Osteocyte (in vitro differentiated cells): ENCODE data around the gene FAH. TPM values are rescaled to one million over a fixed set of nuclear protein-coding genes. Genes with fewer than 3 reads are reported as not detected.
"Not testable (repeated sequence)": the region's sequence is repeated elsewhere in the genome, so short reads cannot be mapped to it uniquely, and the experiment has no call there.

Experiments used
- DNase-seq: peaks from one replicate; pipeline ENCODE4 v3.0.0; 2021; ENCODE audit warnings: mixed read lengths; ENCODE audit not compliant: unreplicated experiment; ENCODE audit errors: extremely low spot score
- H3K27ac Mint-ChIP-seq: one replicate; pipeline ENCODE4 v1.8.0; 2021; ENCODE audit warnings: mild to moderate bottlenecking, mixed read lengths; ENCODE audit not compliant: unreplicated experiment
- H3K27me3 Mint-ChIP-seq: one replicate; pipeline ENCODE4 v1.8.0; 2021; ENCODE audit warnings: mixed read lengths; ENCODE audit not compliant: unreplicated experiment
- H3K36me3 Mint-ChIP-seq: one replicate; pipeline ENCODE4 v1.8.0; 2021; ENCODE audit warnings: mixed read lengths; ENCODE audit not compliant: unreplicated experiment
- H3K4me1 Mint-ChIP-seq: one replicate; pipeline ENCODE4 v1.8.0; 2021; ENCODE audit warnings: mixed read lengths; ENCODE audit not compliant: unreplicated experiment
- H3K4me3 Mint-ChIP-seq: one replicate; pipeline ENCODE4 v1.8.0; 2021; ENCODE audit warnings: mild to moderate bottlenecking, moderate library complexity, mixed read lengths; ENCODE audit not compliant: unreplicated experiment
- H3K9me3 Mint-ChIP-seq: one replicate; pipeline ENCODE4 v1.8.0; 2021; ENCODE audit warnings: mixed read lengths; ENCODE audit not compliant: unreplicated experiment
- CTCF ChIP-seq: fragments of 200-600 bp; sonication (generic); IDR thresholded peaks from 2 replicates; pipeline ENCODE4 v1.5.0; 2021; ENCODE audit warnings: antibody characterized with exemption, mild to moderate bottlenecking, moderate library complexity
- total RNA-seq: library from RNA; stranded (reverse); gene quantifications from 2 replicates; pipeline ENCODE4 v1.2.1, GENCODE V29; 2021

The FAH gene
- total RNA-seq, 1 donor from 2014 or later, result 9.5 TPM

GRCh38 chr15:80118956-80119355 is 33.8 kb upstream of the FAH start:
- Mint-ChIP-seq H3K4me1 (peaks cover 3% of the 10 kb centered on the region), H3K27me3 (no peaks in the 10 kb centered on the region), H3K27ac (no peak overlapping the region), H3K9me3 (no peaks in the 10 kb centered on the region), H3K4me3 (no peak overlapping the region), H3K36me3 (peaks cover 30% of the 10 kb centered on the region)
- no peak for TF ChIP-seq CTCF
- no peak for DNase-seq

- DNase-seq, result no peak
- H3K27ac Mint-ChIP-seq, result no peak overlapping the region
- no peaks in the 10 kb centered on the region for H3K4me1 Mint-ChIP-seq
- H3K27me3 Mint-ChIP-seq, result no peaks in the 10 kb centered on the region
- H3K36me3 Mint-ChIP-seq, result peaks cover 33% of the 10 kb centered on the region
- no peak overlapping the region for H3K4me3 Mint-ChIP-seq
- TF ChIP-seq CTCF, result no peak
- H3K9me3 Mint-ChIP-seq, result no peaks in the 10 kb centered on the region
Observed at GRCh38 chr15:80120636-80121035, 32.2 kb upstream of the FAH start.

- no peaks in the 10 kb centered on the region for H3K9me3 Mint-ChIP-seq
- H3K27me3 Mint-ChIP-seq, result no peaks in the 10 kb centered on the region
- DNase-seq, result no peak
- H3K36me3 Mint-ChIP-seq, result peaks cover 36% of the 10 kb centered on the region
- H3K4me3 Mint-ChIP-seq, result no peak overlapping the region
- no peak overlapping the region for H3K27ac Mint-ChIP-seq
- TF ChIP-seq CTCF, result no peak
- no peaks in the 10 kb centered on the region for H3K4me1 Mint-ChIP-seq
Observed at GRCh38 chr15:80121546-80121945, 31.3 kb upstream of the FAH start.

- H3K27me3 Mint-ChIP-seq, result no peaks in the 10 kb centered on the region
- DNase-seq, result no peak
- no peak for TF ChIP-seq CTCF
- H3K9me3 Mint-ChIP-seq, result no peaks in the 10 kb centered on the region
- peaks cover 40% of the 10 kb centered on the region for H3K36me3 Mint-ChIP-seq
- no peak overlapping the region for H3K27ac Mint-ChIP-seq
- no peak overlapping the region for H3K4me3 Mint-ChIP-seq
- H3K4me1 Mint-ChIP-seq, result no peaks in the 10 kb centered on the region
Observed at GRCh38 chr15:80123034-80123433, 29.8 kb upstream of the FAH start.

- not testable (repeated sequence) for DNase-seq, H3K27ac Mint-ChIP-seq, H3K27me3 Mint-ChIP-seq, H3K9me3 Mint-ChIP-seq, H3K4me3 Mint-ChIP-seq, H3K4me1 Mint-ChIP-seq
- H3K36me3 Mint-ChIP-seq, result peaks cover 47% of the 10 kb centered on the region
Observed at GRCh38 chr15:80127253-80127652, 25.5 kb upstream of the FAH start.

GRCh38 chr15:80127911-80128310 is 24.9 kb upstream of the FAH start:
- Mint-ChIP-seq H3K27me3 (no peaks in the 10 kb centered on the region), H3K27ac (no peak overlapping the region), H3K9me3 (peaks cover 8% of the 10 kb centered on the region), H3K4me3 (no peak overlapping the region), H3K4me1 (no peaks in the 10 kb centered on the region), H3K36me3 (peaks cover 46% of the 10 kb centered on the region)
- no peak for TF ChIP-seq CTCF
- no peak for DNase-seq
